ENCODE data around the gene CTDSP1. TPM values are rescaled to one million over a fixed set of nuclear protein-coding genes. Genes with fewer than 3 reads are reported as not detected.

Gene CTDSP1
- total and polyA plus RNA-seq, 2 donors (not counting 1 experiment from before 2014, with no cell fraction given): 99.8 to 207 TPM

- Histone ChIP-seq H3K4me1 (ENCODE audit: control insufficient read depth in 2 of 2, insufficient read depth in 2 of 2, low read length in 2 of 2) (no peaks in the 10 kb centered on the region), H3K9me3 (ENCODE audit: control extremely low read depth in 1 of 3, control insufficient read depth in 2 of 3, insufficient read depth in 1 of 3, low read length in 2 of 3) (no peaks in the 10 kb centered on the region), H3K4me2 (replicated peaks; ENCODE audit: low read depth, low read length, poor library complexity, severe bottlenecking) (no peak overlapping the region), H4K20me1 (ENCODE audit: control insufficient read depth, insufficient read depth, low read length, poor library complexity, severe bottlenecking) (no peaks in the 10 kb centered on the region), H3K27ac (ENCODE audit: low read length in 2 of 2) (no peak overlapping the region), H2AFZ (ENCODE audit: insufficient read depth, low read depth, low read length, poor library complexity, severe bottlenecking) (no peak overlapping the region), H3K36me3 (replicated peaks in 1 of 2; ENCODE audit: control extremely low read depth in 1 of 2, control insufficient read depth in 1 of 2, extremely low read depth in 1 of 2, insufficient read depth in 2 of 2, low read length in 1 of 2) (no peaks in the 10 kb centered on the region), H3K79me2 (ENCODE audit: control insufficient read depth, insufficient read depth, low read length) (no peaks in the 10 kb centered on the region), H3K4me3 (ENCODE audit: control extremely low read depth in 1 of 5, extremely low read depth in 1 of 5, insufficient read depth in 1 of 5, low read depth in 2 of 5, low read length in 4 of 5) (no peak overlapping the region), H3K9ac (ENCODE audit: low read length) (no peak overlapping the region), H3K27me3 (replicated peaks in 1 of 4; ENCODE audit: control extremely low read depth in 1 of 4, control insufficient read depth in 3 of 4, insufficient read depth in 4 of 4, low read length in 3 of 4) (no peaks in the 10 kb centered on the region)
- 75% methylated on average over 3 of the region's 5 CpGs for WGBS (ENCODE audit: insufficient coverage)
- no peak overlapping the region for H3K27ac Mint-ChIP-seq
- H3K4me3 Mint-ChIP-seq: no peak overlapping the region
- POLR2A ChIA-PET: no interaction called here
- DNase-seq: no peak
- TF ChIP-seq EZH2 (IDR thresholded peaks at IDR 0.05; ENCODE audit: borderline replicate concordance, insufficient read depth, low read depth, low read length, poor library complexity, severe bottlenecking): no peak
- no peaks in the 10 kb centered on the region for H3K27me3 Mint-ChIP-seq
- H3K9me3 Mint-ChIP-seq (ENCODE audit: insufficient read depth): no peaks in the 10 kb centered on the region
- CTCF ChIA-PET: no interaction called here
- ATAC-seq (ENCODE audit: low read depth): no peak
- H3K4me1 Mint-ChIP-seq: no peaks in the 10 kb centered on the region
- intact Hi-C loops (cut with micrococcal nuclease): no loop called here
Measured at GRCh38 chr2:218418321-218418716, 18.7 kb downstream of the CTDSP1 start.

GRCh38 chr2:218418717-218419458 is 19.2 kb downstream of the CTDSP1 start, which contains the start of gene VIL1:
VIL1 (plus strand) TSS chr2:218419123; CDS start chr2:218423779, 4,656 bp downstream.
- Histone ChIP-seq H3K4me1 (ENCODE audit: control insufficient read depth in 2 of 2, insufficient read depth in 2 of 2, low read length in 2 of 2) (no peaks in the 10 kb centered on the region), H3K27ac (ENCODE audit: low read length in 2 of 2) (no peak within 1 kb of the TSS), H3K79me2 (ENCODE audit: control insufficient read depth, insufficient read depth, low read length) (no peaks in the 10 kb centered on the region), H3K36me3 (replicated peaks in 1 of 2; ENCODE audit: control extremely low read depth in 1 of 2, control insufficient read depth in 1 of 2, extremely low read depth in 1 of 2, insufficient read depth in 2 of 2, low read length in 1 of 2) (no peaks in the 10 kb centered on the region), H3K27me3 (replicated peaks in 1 of 4; ENCODE audit: control extremely low read depth in 1 of 4, control insufficient read depth in 3 of 4, insufficient read depth in 4 of 4, low read length in 3 of 4) (no peaks in the 10 kb centered on the region), H3K4me2 (replicated peaks; ENCODE audit: low read depth, low read length, poor library complexity, severe bottlenecking) (no peak within 1 kb of the TSS), H3K4me3 (ENCODE audit: control extremely low read depth in 1 of 5, extremely low read depth in 1 of 5, insufficient read depth in 1 of 5, low read depth in 2 of 5, low read length in 4 of 5) (no peak within 1 kb of the TSS), H3K9ac (ENCODE audit: low read length) (no peak within 1 kb of the TSS), H2AFZ (ENCODE audit: insufficient read depth, low read depth, low read length, poor library complexity, severe bottlenecking) (no peak within 1 kb of the TSS), H3K9me3 (ENCODE audit: control extremely low read depth in 1 of 3, control insufficient read depth in 2 of 3, insufficient read depth in 1 of 3, low read length in 2 of 3) (no peaks in the 10 kb centered on the region), H4K20me1 (ENCODE audit: control insufficient read depth, insufficient read depth, low read length, poor library complexity, severe bottlenecking) (no peaks in the 10 kb centered on the region)
- no peak within 1 kb of the TSS for H3K27ac Mint-ChIP-seq
- ATAC-seq (ENCODE audit: low read depth) (no peak), DNase-seq (no peak)
- ChIA-PET POLR2A (no interaction called here), CTCF (no interaction called here)
- H3K27me3 Mint-ChIP-seq: no peaks in the 10 kb centered on the region
- no peaks in the 10 kb centered on the region for H3K9me3 Mint-ChIP-seq (ENCODE audit: insufficient read depth)
- TF ChIP-seq EZH2 (IDR thresholded peaks at IDR 0.05; ENCODE audit: borderline replicate concordance, insufficient read depth, low read depth, low read length, poor library complexity, severe bottlenecking) (no peak), CTCF (IDR thresholded peaks at IDR 0.05) (no peak)
- 89% methylated on average over 9 of the region's 9 CpGs for WGBS (ENCODE audit: insufficient coverage)
- no peaks in the 10 kb centered on the region for H3K4me1 Mint-ChIP-seq
- intact Hi-C loops (cut with micrococcal nuclease): no loop called here
- no peak within 1 kb of the TSS for H3K4me3 Mint-ChIP-seq

Measured in B cell (primary cell).